Measurements from ENCODE around the gene MRPL1. TPM values are rescaled to one million over a fixed set of nuclear protein-coding genes. Genes with fewer than 3 reads are reported as not detected.

MRPL1 gene
- total and polyA plus RNA-seq, 2 of the 13 experiments (the other 11 are each of a cell fraction or from before 2014, with no cell fraction given), result 23.3 to 61.5 TPM

GRCh38 chr4:77996076-77996475, 133.4 kb downstream of the MRPL1 start (continued):
- no peak for TF ChIP-seq THRA (CRISPR knock-in tag; IDR thresholded peaks at IDR 0.05; ENCODE audit: borderline replicate concordance)
- peak; percentile 71; the same call in 1 of the 2 replicates for TF ChIP-seq ETV5 (CRISPR knock-in tag; IDR thresholded peaks at IDR 0.05; ENCODE audit: borderline replicate concordance)
- TF ChIP-seq RERE (CRISPR knock-in tag; IDR thresholded peaks at IDR 0.05; ENCODE audit: low read depth), result 0 out of 2 replicates have a peak, but pooled peaks have one; percentile 14
- TF ChIP-seq ZNF646 (CRISPR knock-in tag; IDR thresholded peaks at IDR 0.05), result peak; percentile 69; the same call in 1 of the 2 replicates
- TF ChIP-seq ZNF788 (CRISPR knock-in tag; IDR thresholded peaks at IDR 0.05; ENCODE audit: borderline replicate concordance), result no peak
- no peak for TF ChIP-seq ZNF629 (CRISPR knock-in tag; conservative IDR thresholded peaks at IDR 0.05)
- peak in 1 of 2 experiments; percentile 54; a peak in 1 of 4 replicates for TF ChIP-seq EP300 (IDR thresholded peaks at IDR 0.05; ENCODE audit: low read depth in 2 of 2, low read length in 2 of 2)
- TF ChIP-seq EP300 (CRISPR knock-in tag; IDR thresholded peaks at IDR 0.05; ENCODE audit: borderline replicate concordance), result no peak
- peak; percentile 60; the same call in 1 of the 2 replicates for TF ChIP-seq FOXP4 (CRISPR knock-in tag; IDR thresholded peaks at IDR 0.05)
- TF ChIP-seq HNRNPUL1 (IDR thresholded peaks at IDR 0.05; ENCODE audit: low read depth, low read length), result no peak
- TF ChIP-seq RXRB (CRISPR knock-in tag; IDR thresholded peaks at IDR 0.05; ENCODE audit: borderline replicate concordance), result no peak
- TF ChIP-seq ZFY (CRISPR knock-in tag; IDR thresholded peaks at IDR 0.05), result no peak
- TF ChIP-seq CENPBD1 (CRISPR knock-in tag; IDR thresholded peaks at IDR 0.05; ENCODE audit: borderline replicate concordance, low read depth), result no peak
